GM21528 (cell line): ENCODE data around the gene TBCCD1.
"Not testable (repeated sequence)": the region's sequence is repeated elsewhere in the genome, so short reads cannot be mapped to it uniquely, and the experiment has no call there.

Experiments used
- ATAC-seq: cut with Tn5 transposase; IDR thresholded peaks from one replicate; pipeline ENCODE4 v1.9.1; 2021; ENCODE audit warnings: mild to moderate bottlenecking, moderate library complexity; ENCODE audit not compliant: unreplicated experiment, low FRiP score

Gene TBCCD1

DNA sequence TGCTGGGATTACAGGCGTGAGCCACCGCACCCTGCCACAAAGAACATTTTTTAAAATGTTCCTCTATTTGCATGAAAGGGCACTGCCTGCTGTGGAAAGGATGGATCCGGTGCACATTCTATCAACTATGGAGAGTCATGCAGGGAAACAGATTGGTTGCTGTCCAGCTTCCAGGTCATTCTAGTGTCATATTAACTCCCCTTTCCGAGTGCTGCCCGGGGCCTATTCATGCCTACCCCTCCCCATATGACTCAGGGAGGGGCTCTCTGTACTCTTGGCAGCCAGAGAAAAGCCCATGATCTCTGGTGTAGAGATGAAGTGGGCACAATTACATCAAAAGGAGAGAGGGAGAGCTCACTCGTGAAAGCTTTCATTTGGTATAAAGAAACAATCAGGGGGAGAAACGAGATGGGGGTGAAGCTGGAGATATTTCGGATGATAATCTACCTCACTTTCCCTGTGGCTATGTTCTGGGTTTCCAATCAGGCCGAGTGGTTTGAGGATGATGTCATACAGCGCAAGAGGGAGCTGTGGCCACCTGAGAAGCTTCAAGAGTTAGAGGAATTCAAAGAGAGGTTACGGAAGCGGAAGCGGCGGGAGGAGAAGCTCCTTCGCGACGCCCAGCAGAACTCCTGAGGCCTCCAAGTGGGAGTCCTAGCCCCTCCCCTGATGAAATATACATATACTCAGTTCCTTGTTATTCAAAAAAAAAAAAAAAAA, 29.6 kb upstream of the TBCCD1 start:
- no peak for ATAC-seq

DNA sequence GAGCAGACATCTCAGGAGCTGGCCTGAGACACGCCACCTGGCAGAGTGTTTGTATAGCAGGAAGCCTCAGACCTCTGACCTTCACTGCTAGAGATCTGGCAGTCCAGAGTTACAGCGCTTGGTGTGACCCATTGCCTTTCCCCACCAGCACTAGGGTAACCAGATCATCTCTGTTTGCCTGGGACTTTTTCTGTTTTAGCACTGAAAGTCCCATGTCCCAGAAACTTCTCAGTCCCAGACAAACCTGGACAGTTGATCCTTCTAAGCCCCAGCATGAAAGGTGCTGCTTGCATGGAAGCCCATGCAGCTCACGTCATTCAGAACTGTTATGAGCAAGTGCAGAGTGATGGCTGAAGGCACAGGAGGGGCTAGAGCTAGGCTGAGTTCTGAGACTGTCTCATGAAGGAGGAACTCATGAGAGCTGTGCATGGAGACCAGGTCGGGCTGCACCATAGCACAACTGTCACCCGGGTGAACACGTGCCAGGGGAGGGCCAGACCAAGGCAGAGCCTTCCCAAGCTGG, 27.5 kb upstream of the TBCCD1 start:
- ATAC-seq = no peak

DNA sequence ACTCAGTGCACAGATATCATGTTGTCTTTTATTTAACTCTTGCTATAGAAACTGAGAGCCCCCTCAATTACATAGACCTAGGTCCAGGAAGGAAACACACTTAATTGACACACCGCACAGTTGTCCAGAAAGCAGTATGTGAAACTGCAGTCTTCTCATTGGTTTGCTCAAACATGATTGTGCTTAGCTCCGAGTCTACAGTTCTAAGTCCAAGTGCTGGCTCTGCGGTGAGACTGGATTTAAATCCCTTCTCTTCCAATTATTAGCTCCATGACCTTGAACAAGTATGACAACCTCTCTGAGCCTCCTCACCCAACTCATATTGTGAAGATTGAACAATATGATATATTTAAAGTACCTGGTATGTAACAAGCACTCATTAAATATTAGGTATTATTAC, 26.7 kb upstream of the TBCCD1 start:
- no peak for ATAC-seq

DNA sequence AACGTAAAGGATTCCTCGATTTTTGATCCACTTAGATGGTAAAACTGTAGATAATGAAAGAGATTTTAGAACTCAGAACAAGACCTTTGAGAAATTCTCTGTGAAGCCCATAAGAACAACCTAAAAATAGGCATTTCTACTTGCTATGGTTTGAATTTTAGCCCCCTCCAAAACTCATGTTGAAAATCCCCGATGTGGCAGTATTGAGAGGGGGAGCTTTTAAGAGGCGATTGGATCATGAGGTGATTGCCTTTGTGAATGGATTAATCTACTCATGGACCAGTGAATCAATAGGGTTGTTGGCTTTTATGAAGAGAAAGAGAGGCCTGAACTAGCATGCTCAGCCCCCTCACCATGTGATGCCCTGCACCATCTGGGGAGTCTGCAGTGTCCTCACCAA, 25.5 kb upstream of the TBCCD1 start:
- no peak for ATAC-seq

DNA sequence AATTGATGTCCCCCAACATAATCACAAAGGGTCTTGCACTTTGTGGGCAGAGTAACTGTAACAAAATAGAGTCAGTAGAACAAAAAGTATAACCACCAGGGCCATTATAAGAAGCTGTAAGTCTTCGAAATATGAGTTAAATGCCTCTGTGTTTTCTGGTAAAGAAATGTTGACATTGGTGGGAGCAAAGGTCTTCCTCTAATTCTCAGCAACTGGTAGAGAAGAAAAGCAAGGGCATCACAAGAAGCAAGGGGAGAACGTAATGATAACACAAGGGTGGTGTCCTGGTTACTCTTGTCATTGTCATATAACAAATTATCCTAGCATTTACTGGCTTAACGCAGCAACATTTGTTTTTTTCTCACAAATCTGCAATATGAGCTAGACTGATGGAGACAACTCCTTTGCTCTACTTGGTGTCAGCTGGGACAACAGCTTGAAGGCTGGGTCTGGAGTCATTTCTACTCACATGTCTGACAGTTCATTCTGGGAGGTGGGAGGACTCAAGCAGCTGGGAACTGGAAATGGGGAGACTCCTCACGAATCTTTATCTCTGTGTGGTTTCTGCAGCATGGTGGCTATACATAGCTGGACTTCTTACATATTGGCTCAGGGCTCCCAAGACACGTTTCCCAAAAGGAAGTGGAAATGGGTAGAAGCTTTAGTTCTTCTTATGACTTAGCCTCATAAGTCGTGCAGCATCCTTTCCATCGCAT, 23.6 kb upstream of the TBCCD1 start:
- ATAC-seq = no peak

DNA sequence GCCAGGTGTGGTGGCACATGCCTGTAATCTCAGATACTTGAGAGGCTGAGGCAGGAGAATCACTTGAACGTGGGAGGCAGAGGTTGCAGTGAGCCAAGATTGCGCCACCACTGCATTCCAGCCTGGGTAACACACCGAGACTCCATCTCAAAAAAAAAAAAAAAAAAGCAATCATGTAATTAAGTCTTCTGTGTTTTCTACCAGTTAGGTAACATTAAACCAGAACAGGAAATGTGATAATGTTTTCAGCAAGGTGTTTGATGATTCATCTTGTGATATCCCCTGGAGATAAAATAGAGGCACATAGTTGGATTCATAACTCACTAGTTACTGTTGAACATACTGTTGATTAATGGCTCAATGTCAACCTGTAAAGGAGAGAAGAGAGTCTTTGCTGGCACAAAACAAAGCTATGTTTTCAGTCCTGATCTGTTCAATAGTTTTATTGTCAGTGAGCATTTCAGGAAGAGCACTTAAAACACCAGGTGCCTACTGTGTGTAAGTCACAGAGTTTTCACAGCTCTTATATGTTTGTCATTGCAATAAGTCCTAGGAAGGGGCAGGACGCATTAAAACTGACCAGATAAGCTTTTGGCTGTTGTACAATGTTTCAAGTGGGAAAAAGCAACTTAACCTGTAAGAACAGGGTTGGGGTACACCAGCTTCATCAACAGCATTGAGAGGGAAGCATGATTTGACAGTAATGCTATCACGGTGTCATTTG, 22.9 kb upstream of the TBCCD1 start:
- no peak for ATAC-seq

DNA sequence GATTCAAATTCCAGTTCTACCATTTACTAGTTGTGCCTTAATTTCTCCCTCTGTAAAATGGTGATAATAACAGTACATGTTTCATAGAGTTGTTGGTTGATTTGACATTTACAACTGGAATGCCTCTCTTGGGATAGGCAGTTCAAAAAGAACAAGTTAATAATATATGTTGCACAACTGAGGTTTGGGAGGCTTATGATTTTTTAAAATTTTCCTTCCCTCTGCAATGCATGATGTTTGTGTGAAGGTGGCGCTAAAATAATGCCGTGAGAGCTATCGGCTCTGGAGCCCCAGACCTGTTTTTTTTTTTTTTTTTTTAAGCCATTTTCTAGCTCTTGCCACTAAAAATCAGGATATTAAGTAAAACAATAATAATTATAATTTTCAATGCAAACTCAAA, 22.0 kb upstream of the TBCCD1 start:
- ATAC-seq = no peak

DNA sequence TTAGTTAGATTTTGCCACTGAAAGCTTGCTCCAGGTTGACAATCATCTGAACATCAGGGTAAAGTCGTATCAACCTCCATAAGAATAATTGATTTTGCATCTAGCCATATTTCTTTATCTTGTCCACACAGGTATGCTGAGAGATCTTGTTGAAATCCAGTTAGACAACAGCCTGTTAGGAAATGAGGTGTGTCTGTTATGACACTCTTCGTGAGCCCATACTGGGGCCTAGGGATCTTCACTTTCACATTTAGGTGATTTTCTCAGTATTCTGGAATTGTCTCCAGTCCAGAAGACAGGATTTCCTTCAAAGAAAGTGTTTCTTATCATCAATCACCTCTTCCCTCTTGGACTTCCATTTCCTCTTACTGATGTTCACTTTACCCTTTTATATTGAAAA, 21.5 kb upstream of the TBCCD1 start:
- no peak for ATAC-seq

DNA sequence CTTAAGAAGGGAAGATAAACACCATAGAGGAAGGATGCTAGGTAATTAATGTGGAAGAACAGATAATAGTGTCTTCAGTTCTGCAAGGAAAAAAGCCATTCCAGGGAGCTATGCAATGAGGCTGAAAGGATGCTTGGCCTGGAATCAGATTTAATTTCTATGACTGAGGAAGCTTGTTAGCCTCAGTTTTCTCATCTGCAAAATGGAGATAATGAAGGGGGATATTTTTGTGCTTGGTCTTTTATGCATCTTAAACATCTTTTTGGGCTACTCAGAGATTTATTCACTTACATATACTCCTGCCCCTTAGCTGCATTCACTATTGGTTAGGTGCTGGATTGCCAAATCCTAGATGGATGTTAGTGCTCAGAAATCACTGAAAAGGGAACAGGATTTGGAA, 20.0 kb upstream of the TBCCD1 start:
- no peak for ATAC-seq

DNA sequence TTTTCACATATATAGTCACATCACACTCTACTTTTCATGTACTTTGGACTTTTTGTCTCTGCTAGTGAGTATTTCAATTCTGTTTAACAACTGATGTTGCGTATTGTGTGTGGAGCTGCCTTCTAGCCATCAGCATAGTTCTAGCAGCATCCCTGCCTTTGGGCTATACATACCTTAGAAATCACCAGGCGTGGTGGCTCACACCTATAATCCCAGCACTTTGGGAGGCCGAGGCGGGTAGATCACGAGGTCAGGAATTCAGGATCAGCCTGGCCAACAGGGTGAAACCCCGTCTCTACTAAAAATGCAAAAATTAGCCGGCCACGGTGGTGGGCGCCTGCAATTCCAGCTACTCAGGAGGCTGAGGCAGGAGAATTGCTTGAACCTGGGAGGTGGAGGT, 19.1 kb upstream of the TBCCD1 start:
- ATAC-seq = not testable (repeated sequence)

DNA sequence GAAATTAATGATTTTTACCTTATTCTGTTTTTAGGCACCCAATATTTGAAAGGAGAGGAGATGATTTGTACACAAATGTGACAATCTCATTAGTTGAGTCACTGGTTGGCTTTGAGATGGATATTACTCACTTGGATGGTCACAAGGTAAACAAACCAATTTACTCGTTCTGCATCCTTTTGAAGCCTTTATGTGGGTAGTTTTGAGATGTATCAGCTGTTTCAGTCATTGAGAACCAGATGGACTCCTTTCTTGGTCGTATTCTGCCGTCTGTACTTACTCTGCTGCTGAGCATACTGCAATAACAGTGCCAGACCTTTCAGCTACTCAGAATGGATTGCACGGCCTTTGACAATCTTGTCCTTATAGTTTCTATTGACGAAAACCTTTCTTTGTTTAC, 16.7 kb upstream of the TBCCD1 start:
- no peak for ATAC-seq

DNA sequence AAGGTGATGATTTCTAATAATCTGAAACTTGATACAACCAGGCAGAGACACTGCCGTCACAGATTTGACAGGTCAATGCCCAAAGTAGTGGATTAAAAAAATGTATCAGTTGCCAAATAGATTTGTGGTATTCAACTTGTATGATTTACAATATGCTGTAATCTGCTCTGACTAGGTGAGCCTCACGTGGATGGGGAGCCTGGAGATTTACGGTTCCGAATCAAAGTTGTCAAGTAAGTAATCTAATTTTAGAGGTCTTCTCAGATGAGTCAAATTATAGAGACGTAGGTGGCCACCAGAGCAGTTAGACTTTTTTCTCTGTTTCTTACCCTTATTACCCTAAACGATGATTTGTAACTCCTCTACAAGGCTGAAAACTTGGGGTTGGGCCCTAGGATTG, 15.4 kb upstream of the TBCCD1 start:
- ATAC-seq = no peak

DNA sequence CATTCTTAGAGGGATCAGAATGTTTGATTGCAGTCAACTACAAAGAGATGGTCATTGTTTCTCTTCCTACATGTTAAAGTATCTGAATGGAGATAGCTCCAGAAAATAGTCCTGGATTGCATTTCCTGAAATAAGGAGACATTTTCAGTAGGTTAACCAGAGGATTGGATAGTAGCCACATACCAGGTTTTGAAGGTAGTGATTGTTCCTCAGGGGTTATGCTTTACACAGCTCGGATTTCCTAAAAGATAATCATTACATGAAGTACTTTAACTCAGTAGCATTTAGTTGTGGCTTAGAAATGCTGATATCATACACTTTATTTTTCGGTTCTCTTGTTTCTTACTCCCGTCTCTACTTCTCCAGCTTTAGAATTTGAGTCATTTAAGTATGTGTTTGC, 13.6 kb upstream of the TBCCD1 start:
- no peak for ATAC-seq

DNA sequence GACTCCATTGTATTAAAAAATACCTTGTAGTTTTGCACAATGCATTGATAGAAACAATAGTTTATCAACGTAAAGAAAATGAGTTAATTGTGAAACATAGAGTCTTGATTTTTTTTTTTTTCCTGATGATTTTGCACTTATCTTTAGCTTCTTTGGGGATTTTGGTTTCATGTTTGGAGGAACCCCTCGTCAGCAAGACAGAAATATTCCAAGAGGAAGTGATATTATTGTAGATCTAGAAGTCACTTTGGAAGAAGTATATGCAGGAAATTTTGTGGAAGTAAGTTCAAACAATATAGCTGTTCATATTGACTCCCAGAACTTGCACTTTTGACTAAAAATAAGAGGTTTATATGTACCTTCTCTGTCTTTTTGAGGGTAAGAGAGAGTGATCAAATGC, 10.4 kb upstream of the TBCCD1 start:
- no peak for ATAC-seq

DNA sequence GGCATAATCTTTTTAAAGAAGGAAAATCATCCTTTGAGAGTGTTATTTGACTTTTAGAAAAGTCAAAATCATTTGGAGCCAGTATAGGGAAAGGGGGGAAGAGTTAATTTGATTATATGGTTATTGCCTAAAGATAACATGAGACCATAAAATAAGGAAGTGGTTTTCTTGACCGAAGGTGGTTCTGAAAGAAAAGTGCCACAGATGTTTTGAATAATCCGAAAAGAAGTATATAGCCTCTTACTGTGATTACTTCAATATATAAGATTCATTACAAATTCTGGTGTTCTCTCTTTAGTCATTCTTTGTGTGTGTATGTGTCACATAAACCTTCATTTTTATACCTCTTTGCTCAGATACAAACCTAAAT, 4.5 kb upstream of the TBCCD1 start:
- no peak for ATAC-seq

DNA sequence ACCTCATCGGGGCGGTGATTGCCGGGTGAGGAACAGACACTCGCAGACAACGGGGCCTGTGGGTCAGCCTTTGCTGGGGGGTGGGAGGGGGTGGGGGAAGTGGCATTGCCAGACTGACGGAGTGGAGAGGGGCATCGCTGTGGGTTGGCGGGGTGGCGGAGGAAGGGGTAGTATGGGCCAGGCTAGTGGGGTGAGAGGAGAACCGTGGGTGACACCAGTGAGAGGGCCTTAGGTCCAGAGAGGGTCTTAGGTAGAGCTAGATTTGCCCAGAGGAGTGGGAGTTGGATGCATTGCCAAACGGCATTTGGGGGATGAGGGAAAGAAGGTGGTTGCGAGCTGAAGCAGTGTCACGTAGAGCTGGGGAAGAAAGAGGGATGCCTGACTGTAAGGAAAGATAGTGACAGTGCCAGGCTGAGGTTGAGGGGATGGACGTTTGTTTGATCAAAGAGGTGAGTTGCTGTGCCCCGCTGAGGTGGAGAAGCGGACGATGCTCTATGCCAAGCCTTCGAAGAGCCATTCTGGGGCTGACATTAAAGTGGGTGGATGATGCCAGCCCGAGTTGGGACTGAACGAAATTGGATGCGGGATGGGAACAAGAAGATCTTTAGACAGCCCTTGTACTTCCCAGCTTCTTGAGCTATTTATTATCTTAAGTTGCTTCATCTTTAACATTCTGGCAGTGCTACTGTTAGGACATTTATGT, 4.0 kb upstream of the TBCCD1 start:
- no peak for ATAC-seq

DNA sequence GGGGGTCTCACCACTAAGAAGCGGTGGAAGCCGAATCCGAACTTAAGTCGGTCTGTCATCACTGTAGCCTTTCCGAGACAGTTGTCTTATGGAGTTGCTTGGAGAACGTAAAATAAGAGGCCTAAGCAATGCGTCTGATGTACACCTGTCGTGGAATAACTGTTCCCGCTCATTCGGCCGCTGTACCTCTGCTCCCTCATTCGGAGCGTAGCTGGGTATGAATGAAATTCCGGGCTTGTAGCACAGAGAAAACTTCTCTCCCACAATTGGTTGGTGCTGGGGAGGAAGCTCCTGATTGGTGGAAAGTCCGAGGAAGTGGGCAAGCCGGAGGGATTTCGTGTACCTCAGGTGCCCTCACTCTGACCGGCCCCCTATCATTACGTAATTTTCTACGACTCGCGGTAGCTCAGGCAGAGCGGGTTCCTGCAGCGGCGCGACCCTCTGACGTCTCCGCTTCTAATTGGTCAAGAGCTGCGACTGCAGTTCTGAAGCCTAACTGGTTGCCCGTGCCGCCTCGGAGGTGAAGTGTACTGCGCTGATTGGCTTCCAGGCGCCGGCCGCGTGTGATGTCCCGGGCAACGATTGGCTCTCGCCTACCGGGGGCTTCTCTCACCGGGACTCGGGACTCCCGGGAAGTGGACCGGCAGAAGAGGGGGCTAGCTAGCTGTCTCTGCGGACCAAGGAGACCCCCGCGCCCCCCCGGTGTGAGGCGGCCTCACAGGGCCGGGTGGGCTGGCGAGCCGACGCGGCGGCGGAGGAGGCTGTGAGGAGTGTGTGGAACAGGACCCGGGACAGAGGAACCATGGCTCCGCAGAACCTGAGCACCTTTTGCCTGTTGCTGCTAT, 3.2 kb upstream of the TBCCD1 start, which contains the start of gene DNAJB11:
Gene DNAJB11 (plus strand): TSS at position 625 of the 845 bp plus-strand sequence. CDS start 178 bp downstream, at position 803.
- peak; percentile 85 for ATAC-seq

DNA sequence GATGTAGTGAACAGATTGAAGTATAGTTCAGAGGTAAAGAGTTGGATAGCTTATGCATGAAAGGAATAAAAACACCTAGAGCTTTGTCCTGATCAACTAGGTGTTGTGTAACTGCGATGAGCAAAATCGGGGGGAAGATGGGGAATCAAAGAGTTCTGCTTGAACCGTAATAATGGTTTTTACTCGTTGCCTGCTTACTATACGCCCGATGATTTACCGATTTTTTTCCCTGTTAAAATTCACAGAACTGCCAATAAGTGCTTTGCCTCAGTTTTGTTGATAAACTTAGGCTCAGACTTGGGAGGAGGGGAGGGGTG, 2.6 kb upstream of the TBCCD1 start:
- no peak for ATAC-seq

DNA sequence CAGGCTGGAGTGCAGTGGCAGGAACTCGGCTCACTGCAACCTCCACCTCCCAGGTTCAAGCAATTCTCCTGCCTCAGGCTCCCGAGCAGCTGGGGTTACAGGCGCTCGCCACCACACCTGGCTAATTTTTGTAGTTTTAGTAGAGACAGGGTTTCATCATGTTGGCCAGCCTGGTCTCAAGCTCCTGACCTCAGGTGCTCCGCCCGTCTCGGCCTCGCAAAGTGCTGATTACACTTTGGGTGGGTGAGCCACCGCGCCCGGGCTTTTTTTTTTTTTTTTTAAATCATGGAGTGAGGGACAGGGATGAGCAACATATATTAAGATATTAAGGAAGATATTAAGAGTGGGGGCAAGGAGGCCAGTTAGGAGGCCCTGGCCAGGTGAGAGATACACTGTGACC, 2.2 kb upstream of the TBCCD1 start:
- not testable (repeated sequence) for ATAC-seq

DNA sequence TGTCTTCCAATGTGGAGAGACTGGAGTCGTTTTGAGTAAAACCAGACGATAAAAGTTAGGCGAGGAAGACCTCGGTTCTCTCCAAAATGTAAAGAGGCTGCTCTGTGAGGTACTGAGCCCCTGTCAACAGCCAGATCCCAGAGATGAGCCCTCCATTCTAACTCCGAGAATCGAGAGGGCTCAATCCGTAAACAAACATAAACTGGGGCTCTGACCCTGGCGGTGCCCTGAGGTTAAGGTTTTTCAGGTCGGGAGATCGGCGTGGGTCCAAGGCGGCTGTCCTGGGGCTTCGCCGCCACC, 417 bp downstream of the TBCCD1 start:
- no peak for ATAC-seq
